Stimulated activated naive CD4-positive, alpha-beta T cell treated with Interleukin-2 at 50 U/mL for 16 hours (primary cell): ENCODE data around the gene KIRREL3.

Experiments used
- DNase-seq: peaks from one replicate; lab custom pipeline; 2025; lab: John Stamatoyannopoulos, UW

The KIRREL3 gene

DNA sequence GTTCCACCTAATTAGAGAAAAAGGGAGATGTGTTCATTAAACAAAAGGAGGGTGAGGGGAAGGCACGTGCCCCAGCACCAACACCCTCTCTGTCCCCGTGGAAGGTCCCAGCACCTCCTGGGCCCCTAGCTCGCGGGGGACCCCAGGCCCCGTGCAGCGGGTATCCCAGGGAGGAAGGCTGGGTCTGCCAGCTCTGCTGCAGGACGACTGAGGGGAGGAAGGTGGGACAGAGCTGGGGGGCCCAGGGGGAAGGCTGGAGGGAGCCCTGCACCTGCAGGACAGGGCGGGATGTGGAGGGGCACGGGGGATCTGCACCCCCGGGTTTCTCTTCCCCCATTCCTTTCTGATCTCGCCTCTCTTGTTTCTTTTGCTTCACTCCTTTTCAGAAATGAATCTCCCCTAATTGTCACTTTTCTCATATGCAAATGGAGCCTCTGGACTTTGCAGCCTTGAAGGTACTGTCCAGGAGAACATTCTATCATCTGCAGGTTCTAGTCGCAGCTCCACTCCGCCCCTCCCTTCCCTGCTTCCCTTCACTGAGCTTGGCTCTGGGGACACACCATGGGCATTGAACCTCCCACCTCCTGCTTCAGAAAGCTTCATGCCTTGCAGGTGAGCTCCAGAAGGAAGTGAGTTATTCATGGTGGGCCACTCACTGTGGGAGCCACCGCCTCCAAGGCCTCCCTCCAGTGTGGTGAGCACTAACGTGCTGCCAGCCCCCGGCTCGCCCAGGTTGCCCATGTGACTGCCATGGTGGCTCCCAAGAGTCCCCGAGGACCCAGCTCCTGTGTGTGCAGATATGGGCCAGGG is 534.1 kb downstream of the KIRREL3 start:
- no peak for DNase-seq

DNA sequence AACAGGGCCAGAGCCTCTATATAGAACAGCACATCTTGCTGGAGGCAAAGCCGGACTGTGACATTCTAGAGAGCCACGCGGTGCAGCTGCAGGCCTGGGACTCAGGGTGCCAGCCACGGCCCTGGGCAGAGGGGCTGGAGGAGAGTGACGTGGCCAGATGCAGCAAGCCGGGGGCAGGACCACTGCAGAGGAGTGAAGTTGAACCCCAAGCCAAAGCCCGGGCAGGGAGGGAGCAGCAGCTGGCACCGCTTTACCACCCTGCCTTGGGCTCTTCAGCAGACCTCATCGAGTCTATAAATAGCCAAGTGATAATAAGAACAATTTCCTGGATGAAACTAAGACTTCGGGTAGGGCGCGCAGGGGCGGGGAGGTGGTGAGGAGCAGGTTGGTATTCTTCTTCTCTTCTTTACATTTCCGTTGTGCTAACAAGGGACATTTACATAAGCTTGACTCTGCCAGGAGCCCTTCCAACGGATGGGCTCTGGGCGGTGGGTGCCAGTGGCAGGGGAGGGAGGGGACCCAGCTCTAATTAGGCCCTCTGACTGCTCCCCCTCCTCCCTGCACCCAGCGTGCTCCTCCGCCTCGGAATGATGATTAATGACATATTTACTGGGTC is 534.9 kb downstream of the KIRREL3 start:
- no peak for DNase-seq

DNA sequence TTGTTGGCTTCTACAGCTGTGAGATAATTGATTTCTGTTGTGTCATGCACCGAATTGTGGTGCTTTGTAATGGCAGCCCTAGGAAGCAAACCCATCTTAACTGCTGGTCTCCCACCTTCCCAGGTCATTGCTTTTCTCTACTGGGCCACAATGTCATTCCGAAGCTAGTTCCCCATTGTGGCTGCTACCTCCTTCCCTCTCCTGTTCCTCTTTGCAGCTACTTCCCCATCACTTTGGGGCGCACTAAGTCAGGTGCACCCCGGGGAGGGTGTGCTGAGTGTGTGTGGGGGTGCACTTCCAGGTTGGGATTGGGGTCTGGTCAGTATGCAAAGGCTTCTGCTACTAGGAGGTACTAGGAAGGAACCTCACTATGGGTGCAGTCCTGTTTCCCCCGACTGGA is 535.8 kb downstream of the KIRREL3 start:
- DNase-seq, result no peak

DNA sequence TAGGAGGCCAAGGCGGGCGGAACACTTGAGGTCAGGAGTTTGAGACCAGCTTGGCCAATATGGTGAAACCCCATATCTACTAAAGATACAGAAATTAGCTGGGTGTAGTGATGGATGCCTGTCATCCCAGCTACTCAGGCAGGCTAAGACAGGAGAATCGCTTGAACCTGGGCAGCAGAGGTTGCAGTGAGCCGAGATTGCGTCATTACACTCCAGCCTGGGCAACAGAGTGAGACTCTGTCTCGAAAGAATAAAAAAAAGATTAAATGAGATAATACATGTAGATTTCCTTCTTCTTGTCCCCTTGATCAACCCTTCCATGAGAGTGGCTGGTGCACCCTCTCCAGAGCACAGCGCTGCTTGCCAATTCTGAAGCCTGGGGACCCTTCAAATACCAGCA is 538.1 kb downstream of the KIRREL3 start:
- no peak for DNase-seq

DNA sequence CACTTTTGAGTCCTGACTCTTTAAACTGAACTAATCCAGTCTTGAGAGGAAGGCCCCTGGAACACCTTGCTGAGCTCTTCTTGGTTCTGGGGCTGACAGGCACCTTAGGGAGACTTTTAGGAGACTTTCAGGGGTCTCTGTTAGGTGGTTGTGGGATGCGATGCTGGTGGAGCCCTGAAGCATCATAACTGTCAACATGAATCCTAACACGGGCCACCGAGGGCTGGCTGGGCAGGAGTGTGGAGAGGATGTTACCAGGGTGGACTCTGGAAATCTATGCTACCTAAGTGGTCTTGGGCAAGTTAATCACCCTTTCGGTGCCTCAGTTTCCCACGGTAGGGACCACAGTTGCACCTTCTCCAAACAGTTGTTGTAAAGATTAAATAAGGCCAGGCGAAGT is 538.6 kb downstream of the KIRREL3 start:
- DNase-seq, result no peak

DNA sequence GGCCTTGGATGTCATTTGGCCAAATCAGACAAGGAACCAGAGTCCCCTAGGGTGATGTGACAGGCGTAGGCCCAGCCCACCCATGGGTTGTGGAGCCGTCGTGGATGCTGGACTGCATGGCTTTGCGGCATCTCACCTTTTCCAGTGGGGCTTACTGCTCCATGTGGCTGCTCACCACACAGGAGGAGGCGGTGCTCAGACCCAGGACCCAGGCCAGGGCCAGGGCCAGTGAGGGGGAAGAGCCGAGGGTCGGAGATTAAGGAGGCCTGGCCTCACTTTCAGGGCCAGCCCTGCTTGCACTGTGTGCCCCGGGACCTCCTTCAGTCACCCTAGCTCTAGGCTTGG is 539.5 kb downstream of the KIRREL3 start:
- no peak for DNase-seq

DNA sequence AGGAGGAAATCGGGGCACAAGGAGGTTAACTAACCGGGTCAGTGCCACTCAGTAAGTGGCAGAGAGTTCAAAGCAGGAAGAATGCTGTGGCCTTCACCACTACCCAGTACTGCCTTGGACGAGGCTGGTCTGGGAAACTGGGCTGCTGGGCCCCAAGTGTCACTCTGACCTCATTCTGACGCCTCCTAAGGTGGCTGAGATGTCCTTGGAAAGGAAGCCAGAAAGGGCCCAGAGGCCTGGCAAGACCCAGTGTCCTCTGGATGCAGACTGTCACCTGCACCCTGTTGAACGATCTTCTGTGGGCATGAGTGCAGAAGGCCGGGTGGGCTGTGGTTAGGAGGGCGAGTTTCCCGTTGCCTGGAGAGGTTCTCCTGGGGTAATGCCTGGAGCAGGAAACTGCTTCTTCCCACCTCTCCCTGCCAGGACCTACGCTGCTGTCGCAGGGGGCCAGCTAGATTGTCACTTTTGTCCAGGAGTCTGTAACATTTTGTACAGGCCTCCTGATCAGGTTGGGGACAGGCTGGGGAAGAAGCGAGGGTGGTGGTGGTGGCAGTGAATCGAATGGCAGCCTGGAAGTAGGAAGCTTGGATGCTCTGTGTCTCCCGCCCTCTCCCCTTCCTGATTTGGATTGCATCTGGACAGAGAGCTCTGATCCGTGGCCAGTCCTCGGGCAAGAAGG is 540.0 kb downstream of the KIRREL3 start:
- DNase-seq, result no peak

DNA sequence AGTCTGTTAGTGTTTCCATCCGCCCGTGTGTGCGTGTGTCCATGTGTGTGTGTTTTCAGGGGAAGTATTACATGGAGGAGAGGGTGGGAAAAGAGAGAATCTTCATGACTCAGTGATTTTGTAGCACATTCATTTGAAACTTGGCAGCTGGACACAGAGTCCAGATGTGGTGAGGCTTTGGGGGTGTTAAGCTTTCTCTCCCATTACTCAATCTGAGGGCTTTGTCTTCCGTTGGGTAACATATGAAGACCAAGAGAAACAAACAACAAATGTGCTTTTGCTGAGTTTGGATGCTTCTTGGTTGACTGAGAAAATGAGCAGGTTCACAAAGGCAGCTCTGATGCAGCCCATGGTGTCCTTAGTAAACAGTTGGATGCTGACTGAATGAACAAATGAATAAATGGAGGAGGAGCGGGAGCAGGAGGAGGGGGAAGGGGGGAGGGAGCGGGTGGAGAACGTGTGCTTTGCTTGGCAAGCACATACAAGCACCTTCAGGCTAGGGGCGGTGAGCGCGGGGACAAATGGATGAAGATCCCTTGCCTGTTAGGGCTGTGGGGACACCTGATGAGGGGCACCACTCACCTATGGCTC is 540.8 kb downstream of the KIRREL3 start:
- no peak for DNase-seq

DNA sequence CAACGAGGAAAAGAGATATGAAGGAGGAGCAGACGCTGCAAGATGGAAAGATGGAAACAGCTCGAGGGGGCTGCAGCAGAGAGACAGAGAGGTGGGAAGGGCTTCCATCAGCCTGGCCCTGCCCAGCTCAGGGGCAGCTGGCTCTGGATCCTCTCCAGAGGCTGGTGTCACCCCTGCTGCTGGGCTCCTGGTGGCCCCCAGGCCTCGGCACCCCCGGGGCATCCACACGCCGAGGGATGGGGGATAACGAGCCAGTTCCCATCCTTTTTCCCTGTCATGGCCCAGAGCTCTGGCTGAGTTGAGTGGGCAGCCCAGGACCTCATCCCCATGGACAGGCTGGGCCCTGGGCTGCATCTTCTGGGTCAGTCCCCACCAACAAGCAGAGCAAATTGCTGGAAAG is 542.8 kb downstream of the KIRREL3 start:
- no peak for DNase-seq

DNA sequence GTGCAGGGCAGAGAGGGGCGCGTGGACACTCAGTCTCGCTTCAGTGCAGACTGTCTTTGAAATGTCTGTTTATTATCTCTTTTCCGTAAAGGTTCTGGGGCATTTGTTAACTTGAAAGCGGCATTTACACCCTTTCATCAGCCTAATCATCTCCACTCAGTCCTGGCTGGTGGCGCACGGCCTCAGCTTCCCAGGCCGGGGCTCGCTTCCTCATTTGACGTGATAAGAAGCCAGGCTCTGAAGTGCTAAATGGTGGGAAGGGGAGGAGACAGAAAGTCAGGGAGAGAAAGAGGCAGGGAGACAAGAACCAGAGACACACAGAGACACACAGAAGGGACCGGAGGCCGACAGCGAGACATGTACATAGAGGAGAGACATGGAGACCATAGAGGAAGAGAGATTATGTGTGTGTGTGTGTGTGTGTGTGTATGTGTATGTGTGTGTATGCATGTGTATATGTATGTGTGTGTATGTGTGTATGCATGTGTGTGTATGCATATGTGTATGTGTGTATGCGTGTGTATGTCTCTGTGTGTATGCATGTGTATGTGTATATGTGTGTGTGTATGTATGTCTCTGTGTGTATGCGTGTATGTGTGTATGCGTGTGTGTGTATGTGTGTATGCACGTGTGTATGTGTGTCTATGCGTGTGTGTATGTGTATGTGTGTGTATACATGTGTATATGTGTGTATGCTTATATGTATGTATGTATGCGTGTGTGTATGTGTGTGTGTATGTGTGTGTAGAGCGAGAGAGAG is 543.6 kb downstream of the KIRREL3 start:
- DNase-seq, result no peak

DNA sequence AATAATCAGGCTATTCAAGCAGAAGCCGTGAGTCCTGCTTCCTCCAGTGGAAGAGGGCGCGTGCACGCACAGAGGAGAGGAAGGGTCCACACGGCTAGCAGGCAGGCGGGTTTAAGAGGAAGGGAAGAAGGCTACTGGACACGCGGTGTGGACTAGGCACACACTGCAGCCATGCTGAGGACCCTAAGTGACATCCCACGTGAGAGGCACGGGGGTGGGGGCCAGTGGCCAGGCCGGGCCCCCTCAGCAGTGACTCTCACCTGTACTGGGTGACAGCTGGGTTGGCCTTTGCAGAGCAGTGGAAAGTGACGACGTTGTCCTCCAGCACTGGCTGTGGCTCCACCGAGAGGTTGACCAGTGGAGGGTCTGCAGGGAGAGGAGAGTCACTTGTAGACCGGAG is 544.5 kb downstream of the KIRREL3 start:
- no peak for DNase-seq

DNA sequence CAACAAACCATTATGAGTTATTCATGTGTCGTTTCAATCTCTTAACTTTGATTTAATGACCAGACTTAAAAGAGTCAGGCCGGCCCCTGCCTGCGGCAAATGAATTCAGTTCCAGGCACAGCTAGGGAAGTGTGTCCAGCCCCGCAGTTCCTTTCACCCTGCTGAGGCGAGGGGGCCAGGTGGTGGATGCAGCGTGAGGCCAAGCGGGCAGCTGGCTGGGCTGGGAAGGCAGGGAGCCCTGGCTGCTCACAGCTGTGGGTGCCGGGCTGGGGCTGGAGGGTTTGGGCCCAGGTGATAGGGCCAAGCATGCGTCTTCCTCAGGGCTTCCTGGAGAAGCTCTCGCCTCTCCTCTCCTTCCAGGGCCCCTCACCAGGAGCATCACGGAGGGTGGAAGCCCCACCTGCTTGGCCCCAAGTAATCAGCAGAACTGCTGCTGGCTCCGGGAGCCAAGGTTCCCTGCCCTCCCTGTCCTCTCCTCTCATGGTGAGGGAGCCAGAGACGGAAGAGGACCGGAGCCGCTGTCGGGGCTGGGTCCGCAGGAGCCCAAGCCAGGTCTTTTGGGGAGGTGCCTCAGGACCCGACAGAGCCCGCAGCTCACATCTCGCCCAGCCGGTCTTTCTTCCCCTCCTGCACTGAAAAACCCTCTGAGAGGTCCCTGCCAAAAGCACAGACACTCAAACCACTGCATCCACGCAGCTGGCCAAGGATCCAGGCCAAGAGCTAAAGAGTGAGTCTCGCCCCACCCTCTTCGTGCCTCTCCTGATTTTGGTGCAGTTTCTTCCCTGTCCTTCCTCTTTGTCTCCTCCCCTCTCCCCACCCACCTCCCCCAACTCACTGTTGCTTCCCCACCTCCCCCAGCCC is 548.1 kb downstream of the KIRREL3 start:
- no peak for DNase-seq

DNA sequence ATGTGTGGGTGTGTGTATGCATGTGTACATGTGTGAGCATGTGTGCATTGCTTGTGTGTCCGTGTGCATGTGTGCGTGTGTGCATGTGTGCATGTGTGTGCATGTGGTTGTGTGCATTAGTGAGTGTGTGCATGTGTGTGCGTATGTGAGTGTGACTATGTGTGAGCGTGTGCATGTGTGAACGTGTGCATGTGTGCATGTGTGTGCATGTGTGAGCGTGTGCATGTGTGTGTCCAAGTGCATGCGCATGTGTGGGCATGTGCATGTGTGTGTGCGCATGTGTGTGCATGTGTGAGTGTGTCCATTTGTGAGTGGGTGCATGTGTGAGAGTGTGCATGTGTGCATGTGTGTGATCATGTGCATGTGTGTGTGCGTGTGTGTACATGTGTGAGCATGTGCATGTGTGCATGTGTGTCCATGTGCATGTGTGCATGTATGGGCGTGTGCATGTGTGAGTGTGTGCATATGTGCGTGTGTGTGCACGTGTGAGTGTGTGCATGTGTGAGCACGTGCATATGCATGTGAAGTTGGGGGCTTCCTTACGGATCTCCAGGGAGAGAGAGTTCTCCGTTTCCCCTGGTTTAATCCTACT is 549.3 kb downstream of the KIRREL3 start:
- no peak for DNase-seq

DNA sequence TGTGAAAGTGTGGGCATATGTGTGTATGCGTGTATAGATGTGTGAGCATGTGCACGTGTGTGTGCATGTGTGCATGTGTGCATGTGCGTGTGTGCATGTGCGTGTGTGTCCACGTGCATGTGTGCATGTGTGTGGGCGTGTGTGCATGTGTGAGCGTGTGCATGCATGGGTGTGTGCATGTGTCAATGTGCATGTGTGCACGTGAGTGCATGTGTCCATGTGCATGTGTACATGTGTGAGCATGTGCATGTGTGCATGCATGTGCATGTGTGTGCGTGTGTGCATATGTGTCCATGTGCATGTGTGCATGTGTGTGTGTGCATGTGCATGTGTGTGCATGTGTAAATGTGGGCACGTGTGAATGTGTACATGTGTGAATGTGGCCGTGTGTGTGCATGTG is 549.8 kb downstream of the KIRREL3 start:
- DNase-seq, result no peak

DNA sequence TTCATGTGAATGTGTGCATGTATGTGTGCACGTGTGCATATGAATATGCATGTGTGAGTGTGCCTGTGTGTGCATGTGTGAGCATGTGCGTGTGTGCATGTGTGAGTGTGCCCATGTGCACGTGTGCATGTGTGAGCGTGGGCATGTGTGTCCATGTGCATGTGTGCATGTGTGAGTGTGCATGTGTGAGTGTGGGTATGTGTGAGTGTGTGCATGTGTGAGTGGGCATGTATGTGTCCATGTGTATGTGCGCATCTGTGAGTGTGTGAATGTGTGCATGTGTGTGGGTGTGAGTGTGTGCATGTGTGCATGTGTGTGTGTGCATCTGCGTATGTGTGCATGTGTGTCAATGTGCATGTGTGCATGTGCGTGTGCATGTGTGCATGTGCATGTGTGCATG is 550.4 kb downstream of the KIRREL3 start:
- DNase-seq, result no peak

DNA sequence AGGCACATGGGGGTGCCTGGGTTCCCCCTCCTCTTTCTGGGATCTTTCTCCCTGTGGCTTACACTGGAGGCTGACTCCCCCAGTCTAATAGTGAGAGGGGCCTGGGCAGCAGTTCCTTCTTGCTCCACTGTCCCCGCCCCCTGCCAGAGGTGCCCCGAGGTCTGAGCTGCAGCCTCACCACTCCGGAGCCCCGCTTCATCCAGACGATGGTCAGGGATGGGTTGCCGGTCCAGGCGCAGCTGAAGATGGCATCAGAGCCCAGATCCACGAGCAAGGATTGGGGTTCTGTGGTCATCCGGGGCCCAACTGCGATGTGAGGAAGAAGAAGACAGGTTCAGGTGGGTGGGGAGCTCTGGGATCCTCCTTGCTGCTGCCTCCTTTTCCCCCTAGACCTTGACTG is 554.0 kb downstream of the KIRREL3 start:
- no peak for DNase-seq

DNA sequence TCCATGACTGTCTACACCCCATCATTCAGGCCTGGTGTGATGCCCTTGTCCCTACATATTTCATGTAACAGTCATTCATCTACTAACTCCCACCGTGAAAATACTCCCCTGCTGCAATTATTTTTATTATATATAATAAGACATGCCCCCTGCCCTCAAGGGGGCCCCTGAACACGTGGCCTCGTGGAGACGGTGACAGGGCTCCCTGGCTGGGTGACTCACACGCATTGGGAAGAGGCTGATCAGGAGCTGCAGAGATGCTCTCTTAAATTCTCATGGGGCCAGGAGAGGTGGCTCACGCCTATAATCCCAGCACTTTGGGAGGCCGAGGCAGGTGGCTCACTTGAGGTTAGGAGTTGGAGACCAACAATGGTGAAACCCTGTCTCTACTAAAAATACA is 556.5 kb downstream of the KIRREL3 start:
- no peak for DNase-seq

DNA sequence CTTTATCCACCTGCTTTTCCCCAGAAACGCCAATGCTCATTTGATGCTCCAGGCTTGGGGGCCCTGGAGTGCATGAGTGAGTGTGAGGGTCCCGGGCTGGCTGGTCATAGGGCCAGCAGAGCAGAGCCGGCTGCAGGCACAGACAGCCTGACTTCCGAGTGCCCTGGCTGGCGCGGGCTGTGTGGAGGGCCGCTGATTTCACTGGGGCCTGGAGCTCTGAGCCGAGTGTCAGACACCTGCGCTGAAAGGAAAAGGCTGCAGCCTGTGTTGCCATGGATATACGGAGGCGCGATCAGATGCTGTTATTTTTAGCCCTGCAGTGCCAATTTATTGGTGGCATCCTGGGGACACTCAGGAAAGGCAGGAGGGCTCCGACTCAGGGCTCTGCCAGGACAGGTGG is 557.5 kb downstream of the KIRREL3 start:
- no peak for DNase-seq

DNA sequence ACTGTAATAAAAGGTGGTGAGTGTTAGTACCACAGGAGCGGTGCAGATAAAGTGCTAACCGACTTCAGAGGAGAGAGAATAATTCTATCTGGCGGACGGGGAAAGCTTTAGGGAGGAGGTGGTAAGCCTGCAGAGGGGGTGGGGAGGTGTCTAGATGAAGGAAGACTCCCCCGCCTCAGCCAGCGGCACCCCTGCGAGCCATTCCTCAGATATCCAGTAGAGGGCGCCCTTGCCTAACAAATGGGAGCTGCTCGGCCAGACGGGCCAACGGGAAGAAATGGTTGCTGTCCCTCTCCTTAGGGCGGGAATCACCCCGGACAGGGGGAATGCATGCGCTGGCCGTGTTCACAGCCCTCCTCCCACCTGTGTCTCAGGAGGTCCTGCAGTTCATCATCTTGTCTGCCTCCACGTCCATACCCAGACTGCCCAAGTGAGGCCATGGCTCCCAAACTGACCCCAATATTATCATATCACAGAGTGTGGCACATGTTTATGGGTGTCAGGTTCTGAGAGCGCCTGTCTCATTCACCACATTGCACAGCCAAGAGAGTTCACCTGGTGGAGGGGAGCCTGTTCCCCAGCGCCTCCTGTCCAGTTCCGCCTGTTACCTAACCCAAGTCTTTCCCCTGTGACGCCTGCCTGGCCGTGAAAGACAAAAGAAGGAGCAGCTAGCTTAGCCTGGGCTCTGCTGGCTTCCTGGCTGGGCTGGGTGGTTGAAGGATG is 559.6 kb downstream of the KIRREL3 start:
- peak; percentile 51 for DNase-seq

DNA sequence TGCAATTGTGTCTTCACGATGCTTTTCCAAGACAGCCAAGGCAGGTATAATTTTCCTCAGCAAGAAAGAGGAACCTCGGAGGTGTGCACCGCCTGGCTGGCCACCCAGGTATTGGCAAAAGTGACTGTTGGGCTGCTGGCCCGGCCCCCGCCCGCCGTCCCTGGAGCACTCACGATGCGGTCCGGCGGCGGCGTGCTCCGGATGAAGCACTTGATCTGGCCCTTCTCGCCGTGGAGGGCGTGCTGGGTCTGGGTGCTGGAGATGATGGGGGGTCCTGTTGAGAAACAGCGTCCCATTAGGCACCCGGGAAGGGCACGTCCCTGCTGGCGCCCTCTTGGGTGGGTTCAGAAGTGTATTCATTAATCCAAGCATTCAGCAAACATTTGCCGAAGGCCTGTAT is 560.3 kb downstream of the KIRREL3 start:
- no peak for DNase-seq
